Measurements from ENCODE around the gene PABPN1L. TPM values are rescaled to one million over a fixed set of nuclear protein-coding genes. Genes with fewer than 3 reads are reported as not detected.

Gene PABPN1L
- total RNA-seq, 1 donor from 2014 or later = not detected

DNA sequence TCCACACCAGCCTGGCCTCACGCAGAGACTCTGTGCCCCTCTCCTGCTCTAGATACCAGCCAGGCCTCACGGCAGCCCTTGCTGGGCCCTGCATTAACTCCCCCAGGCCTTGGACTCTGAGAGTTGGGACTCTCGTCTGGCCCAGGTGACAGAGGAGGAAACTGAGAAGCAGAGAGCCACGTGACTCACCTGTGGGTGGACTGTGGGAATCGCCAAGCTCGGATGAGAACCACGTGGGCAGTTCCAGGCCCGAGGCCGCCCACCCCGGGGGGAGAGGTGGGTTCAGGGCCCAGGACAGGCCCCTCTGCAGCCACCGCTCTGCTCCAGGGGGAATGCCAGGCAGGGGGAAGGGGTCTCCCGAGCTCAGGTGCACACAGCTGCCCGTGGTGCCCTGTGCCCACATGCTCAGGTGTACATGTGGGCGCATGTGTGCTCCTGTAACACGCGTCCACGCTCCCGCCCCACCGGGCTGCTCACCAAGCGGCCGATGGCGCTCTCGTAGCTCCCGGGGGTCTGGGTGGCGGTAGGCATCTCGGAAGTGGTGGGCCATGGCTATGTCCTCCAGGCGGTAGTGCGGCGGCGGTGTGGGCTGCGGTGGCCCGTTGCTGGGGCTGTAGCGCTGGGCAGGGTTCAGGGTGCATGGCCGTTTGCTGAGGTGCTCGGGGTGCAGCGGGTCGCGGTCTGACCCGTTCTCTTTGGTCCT, 18.3 kb upstream of the PABPN1L start:
- DNase-seq (ENCODE audit: low spot score) = no peak

DNA sequence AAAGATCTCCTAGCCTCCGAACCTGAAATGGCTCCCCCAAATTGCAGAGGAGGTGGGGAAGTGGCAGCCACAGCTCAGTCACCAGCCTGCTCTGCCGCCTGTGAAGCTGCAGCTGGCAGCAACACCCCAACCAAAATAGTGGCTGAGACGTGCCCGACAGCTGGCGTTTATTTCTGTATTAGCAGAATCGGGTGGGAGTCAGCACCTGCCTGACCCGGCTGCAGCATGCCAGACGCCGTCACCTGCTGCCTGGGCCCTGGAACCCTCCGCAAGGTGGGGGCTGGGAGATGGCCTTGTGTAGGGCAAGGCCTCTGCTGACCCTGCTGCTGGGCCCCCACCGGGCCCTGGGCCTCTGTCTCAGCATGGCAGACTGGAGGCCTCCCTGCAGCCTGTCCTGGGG, 17.5 kb upstream of the PABPN1L start:
- no peak for DNase-seq (ENCODE audit: low spot score)

DNA sequence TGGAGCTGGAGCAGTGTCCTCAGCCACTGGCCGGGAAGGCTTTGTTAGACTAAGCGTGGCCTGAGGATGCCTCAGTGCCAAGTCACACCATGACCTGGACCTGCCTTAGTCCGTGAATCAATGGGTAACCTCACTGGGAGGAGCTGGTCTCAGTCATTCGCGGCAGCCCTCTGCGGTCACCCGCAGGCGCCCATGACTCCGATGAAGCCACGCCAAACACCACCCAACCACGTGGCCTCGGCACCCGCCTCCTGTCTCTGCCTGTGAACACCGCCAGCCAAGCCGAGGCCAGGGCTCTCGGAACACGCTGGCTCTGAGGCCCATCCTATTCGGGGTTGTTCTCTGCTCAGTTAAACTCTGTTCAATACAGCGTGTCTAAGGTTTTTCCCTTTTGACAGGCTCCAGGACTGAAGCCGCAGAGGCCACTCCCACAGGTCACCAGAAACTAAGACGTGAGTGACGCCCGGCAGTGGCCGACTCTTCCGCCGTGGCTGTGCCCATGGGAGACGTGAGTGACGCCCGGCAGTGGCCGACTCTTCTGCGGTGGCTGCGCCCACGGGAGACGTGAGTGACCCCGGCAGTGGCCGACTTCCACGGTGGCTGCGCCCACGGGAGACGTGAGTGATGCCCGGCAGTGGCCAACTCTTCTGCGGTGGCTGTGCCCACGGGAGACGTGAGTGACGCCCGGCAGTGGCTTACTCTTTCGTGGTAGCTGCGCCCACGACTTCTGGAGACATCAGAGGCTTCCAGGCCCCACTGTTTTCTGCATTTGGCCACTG, 16.8 kb upstream of the PABPN1L start:
- no peak for DNase-seq (ENCODE audit: low spot score)

DNA sequence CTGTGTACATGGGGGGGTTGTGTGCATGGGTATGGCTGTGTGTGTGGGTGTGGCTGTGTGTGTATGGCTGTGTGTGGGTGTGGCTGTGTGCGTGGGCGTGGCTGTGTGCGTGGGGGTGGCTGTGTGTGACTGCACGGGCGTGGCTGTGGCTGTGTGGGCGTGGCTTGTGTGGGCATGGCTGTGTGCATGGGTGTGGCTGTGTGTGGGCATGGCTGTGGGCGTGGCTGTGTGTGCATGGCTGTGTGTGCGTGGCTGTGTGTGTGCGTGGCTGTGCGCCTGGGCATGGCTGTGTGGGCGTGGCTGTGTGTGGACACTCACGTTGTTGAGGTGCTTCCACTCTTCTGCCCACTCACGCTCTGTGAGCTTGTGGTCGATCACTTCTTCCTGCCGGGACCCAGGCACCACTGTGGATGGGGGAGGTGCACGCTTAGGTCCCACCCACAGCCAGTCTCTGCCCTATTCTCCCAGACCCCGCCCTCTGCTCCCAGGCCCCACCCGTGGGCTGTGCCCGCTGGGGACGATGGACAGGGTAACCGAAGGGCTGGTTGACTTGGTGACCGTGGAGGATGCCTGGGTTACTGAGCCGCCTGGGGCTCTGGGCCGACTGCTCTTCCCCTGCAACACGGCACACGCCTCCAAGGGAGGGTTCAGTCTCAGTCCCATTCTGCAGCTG, 16.0 kb upstream of the PABPN1L start:
- no peak for DNase-seq (ENCODE audit: low spot score)

DNA sequence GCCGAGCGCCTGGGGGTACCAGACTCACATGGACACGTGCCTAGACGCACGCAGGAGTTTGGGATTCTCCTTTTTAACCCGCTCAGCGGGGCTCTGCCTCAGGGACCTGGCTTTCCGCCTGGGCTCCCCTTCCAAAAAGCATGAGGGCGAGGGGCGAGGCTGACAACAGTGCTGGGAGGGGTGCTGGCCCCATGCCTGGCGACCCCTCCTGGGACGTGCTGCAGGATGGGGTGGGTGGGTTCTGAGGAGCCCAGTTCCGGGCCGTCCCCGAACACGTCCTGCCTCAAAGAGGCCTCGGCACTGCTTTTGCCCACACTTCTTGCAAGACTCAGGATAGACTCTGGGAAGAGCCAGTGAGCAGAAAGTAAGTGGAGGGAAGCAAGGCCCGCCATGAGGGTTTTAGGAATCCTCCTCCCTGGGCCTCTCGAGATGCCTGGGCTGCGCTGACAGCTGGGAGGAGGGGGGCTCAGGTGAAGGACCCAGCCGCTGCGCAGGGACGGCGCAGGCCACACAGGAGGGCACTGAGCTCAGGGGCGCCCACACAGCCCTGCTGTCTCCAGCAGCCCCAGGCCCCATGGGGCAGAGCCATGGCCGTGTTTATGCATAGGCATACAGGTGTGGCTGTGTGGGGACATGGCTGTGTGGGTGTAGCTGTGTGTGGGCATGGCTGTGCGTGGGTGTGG, 15.4 kb upstream of the PABPN1L start:
- DNase-seq (ENCODE audit: low spot score) = no peak

DNA sequence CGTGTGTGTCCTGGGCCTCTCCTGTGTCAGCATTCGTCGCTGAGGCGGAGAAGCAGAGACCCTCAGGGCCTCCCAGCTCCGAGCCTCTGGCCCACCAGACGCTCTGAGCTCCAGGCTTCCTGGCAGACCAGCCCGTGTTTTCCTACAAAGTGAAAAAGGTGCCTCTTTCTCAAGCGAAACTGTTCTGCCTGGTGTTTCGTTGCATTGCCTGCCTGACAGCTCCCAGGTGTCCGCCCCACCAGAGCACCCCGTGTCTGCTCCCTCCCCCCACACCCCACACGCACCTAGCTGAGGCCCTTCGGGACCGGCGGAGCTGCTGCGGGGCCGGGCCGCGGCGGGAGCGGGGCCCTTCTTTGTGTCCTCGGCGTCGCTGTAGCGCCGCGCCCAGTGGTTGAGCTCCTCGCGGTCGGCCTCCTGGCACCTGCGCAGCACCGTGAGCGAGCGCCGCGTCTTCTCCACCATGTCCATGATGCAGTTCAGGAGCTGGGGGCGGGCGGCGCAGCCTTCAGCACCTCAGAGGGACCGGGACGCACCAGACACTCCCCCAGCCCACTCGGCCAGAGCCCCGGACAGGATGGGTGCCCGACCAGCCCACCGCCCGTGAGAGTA, 14.7 kb upstream of the PABPN1L start:
- no peak for DNase-seq (ENCODE audit: low spot score)

DNA sequence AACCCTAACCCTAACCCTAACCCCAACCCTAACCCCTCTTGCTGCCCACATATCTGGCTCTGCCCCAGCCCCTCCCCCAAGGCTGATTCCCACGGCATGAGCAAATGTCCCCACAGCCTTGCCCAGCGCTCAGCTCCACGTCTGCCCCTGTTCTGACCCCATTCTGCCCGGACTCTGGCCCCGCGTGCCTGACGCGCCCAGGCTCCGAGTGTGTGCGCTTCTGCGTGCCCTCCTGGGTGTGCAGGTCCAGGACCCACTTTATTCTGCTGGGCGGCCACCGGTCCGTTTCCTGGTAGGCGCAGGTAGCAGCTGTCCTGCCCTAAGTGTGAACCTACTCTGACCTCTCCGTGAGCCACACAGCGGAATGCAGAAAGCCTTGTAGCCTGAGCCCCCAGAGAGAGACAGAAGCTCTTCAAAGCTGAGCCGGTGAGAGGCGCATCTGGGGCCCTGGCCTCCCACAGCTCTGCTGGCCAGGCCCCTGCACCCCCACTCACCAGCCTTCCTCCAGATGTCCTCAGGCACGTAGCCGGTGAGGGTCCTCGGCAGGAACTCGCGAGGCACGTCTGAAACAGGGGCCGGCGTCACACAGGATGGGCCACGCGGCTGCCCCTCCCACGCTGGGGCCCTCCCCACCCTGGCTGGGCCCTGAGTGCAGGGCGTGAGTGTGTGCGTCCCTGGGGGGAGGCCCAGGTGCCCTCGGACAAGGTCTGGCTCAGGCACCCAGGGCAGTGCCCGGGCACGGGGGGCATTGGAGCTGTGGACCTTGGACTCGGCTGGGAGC, 14.0 kb upstream of the PABPN1L start:
- no peak for DNase-seq (ENCODE audit: low spot score)

DNA sequence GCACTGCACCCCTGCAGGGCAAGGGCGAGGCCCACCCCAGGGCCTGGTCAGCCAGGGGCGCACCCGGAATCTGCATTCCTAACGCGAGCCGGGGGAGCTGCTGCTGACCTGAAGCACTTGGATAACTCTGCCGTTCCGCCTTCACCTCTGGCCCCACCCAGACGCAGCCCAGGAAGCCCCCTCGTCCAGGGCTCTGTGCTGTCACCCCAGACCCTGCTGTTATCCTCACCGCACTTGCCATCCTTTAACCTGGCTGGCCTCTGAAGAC, 13.3 kb upstream of the PABPN1L start:
- no peak for DNase-seq (ENCODE audit: low spot score)

DNA sequence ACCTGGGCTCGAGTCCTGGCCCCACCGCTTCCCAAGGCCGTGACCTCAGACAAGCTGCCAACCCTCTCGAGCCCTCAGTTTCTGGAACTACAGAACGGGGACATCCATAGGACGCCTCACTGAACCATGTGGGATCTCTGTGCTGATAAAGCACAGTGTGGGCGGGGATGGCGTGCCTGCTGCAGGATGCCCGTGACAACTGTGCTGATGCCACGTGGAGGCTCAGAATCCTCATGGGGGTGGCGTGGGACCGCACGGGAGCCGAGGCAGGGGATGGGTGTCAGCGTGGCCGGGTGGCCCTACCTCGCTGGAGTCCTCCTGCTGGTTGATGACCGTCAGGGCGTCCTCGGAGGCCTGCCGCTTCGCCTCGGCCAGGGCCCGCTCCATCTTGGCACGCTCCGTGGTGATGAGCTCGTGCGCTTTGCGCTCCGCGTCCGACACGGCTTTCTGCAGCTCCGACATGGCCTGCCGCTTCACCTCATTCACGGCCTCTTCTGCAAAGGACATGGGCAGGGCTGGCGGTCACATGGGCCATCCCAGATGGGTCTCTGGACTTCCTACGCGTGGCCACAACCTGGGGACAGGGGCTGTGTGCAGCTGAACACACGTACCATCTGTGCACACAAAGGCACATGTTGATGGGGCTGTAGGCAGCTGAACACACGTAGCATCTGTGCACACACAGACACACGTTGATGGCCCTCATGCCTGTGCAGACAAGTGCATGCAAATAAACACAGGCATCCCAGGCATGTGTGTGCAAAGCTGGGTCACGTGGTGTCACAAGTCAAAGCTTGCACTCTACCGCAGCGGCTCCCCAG, 12.7 kb upstream of the PABPN1L start:
- DNase-seq (ENCODE audit: low spot score) = no peak

DNA sequence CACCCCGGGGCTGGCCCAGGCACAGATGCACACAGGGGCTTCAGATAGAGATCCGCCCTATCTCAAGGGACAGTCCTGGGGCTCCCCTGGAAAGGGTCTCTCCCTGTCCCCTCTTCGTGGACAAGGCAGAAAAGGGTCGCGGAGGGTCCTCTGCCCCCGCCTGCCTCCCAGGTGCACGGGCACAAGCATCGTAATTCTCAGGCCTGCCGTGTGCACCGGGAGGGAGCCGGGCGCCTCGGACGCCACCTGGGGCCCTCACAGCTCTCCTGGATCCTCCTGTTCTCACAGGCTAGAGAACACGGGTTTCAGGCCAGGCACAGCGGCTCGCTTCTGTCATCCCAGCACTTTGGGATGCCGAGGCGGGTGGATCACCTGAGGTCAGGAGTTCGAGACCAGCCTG, 11.9 kb upstream of the PABPN1L start:
- no peak for DNase-seq (ENCODE audit: low spot score)

DNA sequence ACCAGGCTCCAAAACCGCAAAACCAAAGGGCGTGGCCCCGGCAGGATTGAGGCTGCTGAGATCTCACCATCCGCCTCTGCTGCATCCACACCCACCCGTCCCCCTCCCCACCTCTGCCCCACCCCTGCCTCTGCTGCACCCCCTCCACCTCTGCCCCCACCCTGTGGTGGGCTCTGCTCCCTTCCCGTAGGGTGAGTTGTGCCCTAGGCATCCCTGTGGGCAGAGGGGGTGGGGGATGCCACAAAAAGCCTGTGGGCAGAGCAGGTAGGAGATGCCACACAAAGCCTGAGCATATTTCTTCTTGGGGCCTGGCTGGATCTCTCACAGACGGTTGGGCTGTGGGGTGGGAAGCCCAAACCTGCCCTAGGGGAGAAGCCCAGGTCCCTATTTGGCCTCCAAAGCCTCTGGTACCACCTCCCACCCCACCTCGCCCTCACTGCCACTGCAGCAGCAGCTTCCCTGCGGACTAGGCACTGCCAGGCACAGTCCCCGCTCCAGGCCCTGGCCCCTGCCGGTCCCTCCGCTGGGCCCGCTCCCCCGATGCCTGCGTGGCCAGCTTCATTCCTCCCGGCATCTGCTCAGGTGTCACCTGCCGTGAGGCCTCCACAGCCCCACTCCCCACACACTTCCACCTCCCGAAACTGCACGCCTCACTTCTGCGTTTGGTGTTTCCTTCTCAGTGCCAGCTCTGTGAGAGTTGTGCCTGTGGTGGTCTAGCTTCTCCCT, 11.3 kb upstream of the PABPN1L start:
- DNase-seq (ENCODE audit: low spot score) = no peak

DNA sequence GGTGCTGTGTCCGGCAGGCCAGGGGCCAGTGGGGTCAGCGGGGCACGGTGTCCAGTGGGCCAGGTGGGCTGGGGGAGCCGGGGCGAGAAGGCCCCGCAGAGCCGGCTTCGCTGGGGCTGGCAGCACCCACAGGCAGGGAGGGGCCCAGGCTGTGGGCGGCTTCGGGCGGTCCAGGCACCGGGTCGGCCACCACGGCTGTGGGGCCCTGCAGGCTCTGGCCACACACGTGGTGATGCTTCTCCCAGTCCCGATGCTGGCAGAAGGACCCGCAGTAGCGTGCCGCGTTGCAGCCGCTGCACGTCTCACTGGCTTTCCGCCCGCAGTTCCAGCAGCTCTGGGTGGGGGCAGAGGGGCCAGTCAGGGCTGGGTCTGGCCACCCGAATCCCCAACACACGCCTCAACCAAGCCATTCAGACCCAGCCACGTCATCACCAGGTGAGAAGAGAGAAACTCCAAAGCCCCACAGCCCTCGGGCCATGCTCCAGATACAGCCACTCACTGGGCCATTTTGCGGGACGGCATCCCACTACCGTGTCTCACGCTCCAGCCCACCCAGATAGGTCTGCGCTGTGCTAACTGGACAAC, 10.6 kb upstream of the PABPN1L start:
- DNase-seq (ENCODE audit: low spot score) = no peak

DNA sequence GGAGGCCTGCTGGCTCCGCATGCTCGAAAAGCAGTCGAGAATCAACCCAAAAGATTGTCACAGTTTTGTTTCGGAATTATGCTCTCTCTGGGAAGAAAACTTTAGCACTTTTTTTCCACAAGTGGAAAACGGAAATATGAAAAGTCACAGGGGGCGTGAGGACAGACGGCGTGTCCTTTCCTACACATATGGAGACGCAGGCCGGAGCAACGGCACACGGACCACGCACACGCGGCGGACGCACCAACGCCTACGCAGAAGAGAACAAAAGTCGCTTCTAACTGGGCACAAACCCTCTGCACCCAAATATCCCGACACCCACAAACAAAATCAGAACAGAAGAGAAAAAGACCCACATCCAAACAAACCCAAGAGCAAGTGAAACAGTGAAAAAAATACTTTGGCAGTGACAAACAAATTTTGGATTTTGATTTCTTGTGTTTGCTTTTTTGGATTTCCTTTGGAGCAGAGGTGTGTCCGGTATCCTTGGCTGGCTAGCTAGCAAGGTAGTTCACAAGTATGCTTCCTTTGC, 9.3 kb upstream of the PABPN1L start:
- DNase-seq (ENCODE audit: low spot score) = no peak

DNA sequence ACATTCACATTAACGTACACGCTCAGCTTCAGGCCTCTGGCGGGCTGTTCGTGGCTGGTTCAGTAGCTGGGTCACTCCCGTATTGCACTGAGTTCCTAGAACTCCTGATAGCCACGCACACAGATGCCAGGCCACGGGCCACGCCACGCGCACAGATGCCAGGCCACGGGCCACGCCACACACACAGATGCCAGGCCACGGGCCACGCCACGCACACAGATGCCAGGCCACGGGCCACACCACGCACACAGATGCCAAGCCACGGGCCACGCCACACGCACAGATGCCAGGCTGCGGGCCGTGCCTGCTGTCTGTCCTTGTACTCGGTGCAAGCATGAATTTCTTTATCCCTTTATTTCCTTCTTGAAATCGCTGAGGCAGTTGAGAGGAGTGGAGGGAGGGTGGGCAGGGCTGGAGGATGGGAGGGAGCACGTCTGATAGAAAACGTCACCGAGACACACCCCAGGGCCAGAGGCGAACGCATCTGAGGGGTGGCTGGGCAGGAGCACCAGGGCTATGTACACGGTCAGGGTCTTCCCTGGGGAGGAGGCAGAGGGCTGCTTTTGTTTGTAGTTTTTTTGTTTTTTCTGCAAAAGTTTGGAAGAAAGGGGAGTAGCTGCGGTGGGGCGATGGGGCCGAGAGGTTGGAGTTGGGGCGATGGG, 8.6 kb upstream of the PABPN1L start:
- no peak for DNase-seq (ENCODE audit: low spot score)

DNA sequence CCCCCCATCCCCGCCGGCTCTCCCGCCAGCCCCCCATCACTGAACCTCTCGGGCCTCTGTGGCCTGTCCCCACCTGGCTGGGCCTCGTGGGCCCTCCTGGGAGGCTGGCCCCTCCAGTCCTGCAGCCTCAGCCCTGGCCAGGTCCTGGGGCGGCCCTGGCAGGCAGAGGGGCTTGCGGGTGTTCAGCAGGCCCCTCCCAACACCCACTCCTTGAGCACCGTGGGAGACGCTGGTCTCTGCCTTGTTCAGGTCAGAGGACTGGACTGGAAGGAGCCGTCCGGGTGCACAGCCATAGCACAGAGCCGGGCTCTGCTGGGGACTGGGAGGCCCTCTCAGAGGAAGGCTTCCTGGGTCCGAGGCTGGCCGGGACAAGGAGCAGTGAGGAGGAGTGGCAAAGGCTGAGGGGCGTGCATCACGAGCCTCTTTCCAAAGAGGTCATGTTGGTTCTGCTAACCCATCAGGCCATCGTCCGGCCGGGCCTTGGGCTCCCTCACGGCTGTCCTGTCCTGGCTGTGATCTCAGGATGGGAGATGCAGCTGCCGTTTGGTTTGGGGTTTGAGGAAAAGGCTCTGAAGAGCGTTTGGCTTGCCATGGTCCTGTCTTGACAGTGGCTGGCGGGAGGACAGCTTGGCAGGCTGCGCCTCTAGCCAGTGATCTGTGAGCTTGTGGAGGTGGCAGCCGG, 6.3 kb upstream of the PABPN1L start:
- no peak for DNase-seq (ENCODE audit: low spot score)

DNA sequence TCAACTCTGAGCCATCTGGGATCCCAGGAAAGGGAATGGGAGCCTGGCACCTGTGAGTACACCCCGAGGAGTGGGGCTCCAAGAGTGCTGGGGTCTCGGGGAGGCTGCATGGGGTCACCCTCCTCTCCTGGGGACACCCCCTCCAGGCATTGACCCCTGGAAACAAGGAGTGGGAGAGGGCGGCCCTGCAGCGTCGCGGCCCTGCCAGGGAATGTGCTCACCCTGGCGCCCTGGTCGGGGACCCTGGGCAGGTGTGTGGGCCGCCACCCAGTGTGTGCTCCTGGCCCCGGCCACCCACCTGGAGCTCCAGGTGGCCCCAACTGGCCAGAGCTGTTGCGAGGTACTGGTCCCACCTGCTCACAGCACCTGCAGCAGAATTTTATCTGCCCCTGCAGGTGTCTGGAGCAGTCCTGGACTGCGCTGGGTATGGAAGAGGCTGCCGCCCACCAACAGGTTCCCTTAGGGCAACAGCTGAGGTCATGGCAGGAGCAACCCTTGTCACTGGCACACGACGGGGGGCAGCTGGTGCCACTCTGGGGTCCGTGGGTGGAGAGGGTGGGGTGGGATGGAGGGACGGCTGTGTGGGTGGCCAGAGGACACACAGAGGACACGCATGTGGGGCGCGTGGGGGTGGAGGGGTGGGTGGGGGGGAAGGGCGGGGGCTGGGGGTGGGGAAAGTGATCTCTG, 5.4 kb upstream of the PABPN1L start:
- no peak for DNase-seq (ENCODE audit: low spot score)

DNA sequence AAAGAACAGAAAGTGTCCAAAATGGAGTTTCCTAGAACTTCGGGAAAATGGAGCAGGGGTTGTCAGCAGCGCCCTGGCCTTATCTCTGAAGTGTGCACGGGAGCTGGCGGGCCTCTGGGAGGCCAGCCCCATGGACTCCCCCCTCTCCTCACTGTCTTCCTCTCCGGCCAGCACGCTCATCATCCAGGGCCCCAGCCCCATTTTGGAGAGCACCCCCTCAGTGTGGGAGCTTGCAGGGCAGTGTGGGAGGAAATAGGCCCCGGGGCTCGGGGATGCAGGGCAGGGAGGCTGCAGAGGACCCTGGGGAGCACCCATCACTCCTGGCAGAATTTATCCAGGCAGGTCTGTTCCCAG, 4.9 kb upstream of the PABPN1L start:
- no peak for DNase-seq (ENCODE audit: low spot score)

Measured in mesenteric fat pad (tissue), 1 donor.